ENCODE data around the gene GTF2F2. TPM values are rescaled to one million over a fixed set of nuclear protein-coding genes. Genes with fewer than 3 reads are reported as not detected.

GTF2F2 gene
- total and polyA plus RNA-seq, 2 experiments from 2014 or later: 15.5 to 21.3 TPM

DNA sequence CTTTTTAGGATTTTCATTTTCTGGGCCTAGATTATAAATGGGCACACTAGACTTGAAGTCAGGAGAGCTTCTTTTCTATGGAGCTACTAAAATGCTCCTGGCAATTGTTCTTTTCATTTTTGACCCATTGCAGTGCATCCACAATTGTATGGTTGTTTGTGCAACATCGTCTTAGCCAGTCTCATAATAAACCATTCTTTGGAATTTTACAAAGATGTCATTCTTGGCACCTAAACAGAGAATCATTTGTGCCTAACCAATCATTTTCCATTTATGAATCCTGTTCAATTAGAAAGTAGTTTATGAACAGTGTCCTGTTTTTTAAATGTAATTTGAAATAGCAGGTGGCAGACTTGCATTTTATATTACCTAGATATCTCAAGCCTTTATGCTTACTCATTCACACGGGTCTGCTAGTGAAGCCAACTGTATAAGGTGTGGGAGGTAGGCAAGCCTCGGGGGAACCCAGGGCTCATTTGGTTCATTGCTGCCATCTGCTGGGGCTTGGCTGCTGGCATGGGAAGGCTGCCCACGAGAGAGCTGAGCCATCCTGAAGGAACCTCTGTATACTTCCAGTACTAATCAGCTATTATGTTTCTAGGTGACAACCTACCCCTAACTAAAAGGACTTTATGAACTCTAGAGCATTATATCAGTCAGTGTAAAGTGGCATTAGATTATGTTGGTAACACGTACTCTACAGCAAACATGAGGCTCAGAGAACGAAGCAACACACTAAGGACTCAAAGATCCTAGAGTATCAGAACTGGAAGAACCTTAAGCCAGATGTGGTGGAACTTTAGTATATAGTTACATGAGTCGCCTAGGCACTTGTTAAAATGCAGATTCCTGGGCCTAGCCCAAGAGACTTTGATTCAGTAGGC is 160.7 kb downstream of the GTF2F2 start:
- H3K36me3 ChIP-seq: no peaks in the 10 kb centered on the region
- no peak overlapping the region for H3K27ac ChIP-seq
- no peak overlapping the region for H3K4me3 ChIP-seq
- H3K27me3 ChIP-seq: no peaks in the 10 kb centered on the region
- DNase-seq (ENCODE audit: low read depth in 1 of 2, low spot score in 1 of 2): peak; percentile 65 to 81
- no peaks in the 10 kb centered on the region for H3K4me1 ChIP-seq (ENCODE audit: low read depth)
- no peaks in the 10 kb centered on the region for H3K9me3 ChIP-seq (ENCODE audit: low read depth)
- TF ChIP-seq, protein P1, sequence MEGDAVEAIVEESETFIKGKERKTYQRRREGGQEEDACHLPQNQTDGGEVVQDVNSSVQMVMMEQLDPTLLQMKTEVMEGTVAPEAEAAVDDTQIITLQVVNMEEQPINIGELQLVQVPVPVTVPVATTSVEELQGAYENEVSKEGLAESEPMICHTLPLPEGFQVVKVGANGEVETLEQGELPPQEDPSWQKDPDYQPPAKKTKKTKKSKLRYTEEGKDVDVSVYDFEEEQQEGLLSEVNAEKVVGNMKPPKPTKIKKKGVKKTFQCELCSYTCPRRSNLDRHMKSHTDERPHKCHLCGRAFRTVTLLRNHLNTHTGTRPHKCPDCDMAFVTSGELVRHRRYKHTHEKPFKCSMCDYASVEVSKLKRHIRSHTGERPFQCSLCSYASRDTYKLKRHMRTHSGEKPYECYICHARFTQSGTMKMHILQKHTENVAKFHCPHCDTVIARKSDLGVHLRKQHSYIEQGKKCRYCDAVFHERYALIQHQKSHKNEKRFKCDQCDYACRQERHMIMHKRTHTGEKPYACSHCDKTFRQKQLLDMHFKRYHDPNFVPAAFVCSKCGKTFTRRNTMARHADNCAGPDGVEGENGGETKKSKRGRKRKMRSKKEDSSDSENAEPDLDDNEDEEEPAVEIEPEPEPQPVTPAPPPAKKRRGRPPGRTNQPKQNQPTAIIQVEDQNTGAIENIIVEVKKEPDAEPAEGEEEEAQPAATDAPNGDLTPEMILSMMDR (IDR thresholded peaks at IDR 0.05; ENCODE audit: low read depth, low read length): peak; percentile 90

DNA sequence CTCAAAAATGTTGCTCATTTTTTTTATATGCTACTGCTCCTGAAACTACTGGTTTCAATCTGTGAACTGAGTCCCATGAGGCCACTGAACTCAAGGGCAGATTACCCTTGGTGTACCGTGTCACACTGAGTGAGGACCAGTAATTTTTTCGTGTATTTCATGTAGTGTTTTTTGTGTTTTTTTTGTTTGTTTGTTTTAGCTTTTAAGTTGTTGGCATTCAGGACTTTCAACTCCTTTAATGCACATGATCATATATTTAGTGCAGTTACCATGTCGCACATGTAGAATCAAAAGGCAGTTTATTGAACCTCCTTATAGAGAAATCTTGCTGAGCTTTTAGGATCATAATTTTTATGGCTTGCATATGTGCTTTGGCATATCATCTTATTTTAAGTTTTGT is 162.7 kb downstream of the GTF2F2 start:
- H3K4me3 ChIP-seq: no peak overlapping the region
- no peaks in the 10 kb centered on the region for H3K9me3 ChIP-seq (ENCODE audit: low read depth)
- DNase-seq (ENCODE audit: low read depth in 1 of 2, low spot score in 1 of 2): no peak

DNA sequence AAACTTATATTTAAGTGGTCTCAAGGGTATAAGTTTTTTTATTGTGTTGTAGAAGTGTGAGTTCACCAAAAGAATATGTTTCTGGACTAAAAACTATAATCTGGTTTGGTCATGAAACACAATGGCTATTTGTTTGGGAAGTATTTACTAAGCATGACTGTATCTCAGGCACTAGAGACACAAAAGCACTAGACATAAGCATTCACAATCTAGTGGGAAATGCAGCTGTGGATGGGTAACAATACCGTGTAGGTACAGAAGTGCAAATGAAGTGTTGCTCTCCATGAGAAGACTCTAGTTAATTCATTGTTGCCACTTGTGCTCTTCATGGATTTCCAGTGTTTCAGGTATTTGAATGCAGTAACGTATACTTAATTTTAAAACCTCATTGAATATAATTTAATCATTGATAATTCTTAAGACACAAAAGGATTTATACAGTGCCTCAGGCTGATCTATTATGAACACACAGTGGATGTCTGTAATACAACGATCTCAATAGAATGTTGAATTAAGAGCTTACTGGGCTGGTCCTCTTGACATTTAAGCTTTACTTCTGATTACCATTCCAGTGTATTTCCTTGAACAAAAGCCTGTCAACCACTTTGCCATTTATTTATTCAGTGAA is 169.7 kb downstream of the GTF2F2 start:
- Histone ChIP-seq H3K27ac (no peak overlapping the region), H3K27me3 (no peaks in the 10 kb centered on the region), H3K4me3 (no peak overlapping the region), H3K36me3 (no peaks in the 10 kb centered on the region), H3K9me3 (ENCODE audit: low read depth) (no peaks in the 10 kb centered on the region), H3K4me1 (ENCODE audit: low read depth) (no peaks in the 10 kb centered on the region)
- DNase-seq (ENCODE audit: low read depth in 1 of 2, low spot score in 1 of 2): no peak
- TF ChIP-seq, protein P1 (IDR thresholded peaks at IDR 0.05; ENCODE audit: low read depth, low read length): no peak

More for the DNA sequence above, 162.7 kb downstream of the GTF2F2 start:
- Histone ChIP-seq H3K36me3 (no peaks in the 10 kb centered on the region), H3K4me1 (ENCODE audit: low read depth) (no peaks in the 10 kb centered on the region), H3K27me3 (no peaks in the 10 kb centered on the region), H3K27ac (no peak overlapping the region)
- TF ChIP-seq, protein P1 (IDR thresholded peaks at IDR 0.05; ENCODE audit: low read depth, low read length): no peak

DNA sequence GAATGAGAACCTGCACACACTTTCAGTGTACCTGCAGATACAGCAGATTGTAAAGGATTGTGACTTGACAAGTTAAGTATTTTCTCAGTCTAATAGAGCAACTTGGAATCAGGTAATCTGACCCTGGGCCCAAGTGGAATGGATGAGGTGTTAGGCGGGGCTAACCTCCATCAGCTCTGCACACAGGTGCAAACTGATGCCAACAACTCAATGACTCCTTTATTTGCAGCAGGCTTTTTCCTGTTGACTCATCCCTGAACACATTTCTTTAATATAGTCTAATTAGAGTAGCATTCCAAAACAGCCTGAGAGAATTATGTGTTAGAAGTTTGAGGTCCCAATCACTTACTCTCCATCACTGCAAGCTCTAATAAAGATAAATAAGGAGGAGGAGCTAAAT is 171.9 kb downstream of the GTF2F2 start:
- TF ChIP-seq, protein P1 (IDR thresholded peaks at IDR 0.05; ENCODE audit: low read depth, low read length): no peak
- DNase-seq (ENCODE audit: low read depth in 1 of 2, low spot score in 1 of 2): no peak
- Histone ChIP-seq H3K27me3 (no peaks in the 10 kb centered on the region), H3K9me3 (ENCODE audit: low read depth) (no peaks in the 10 kb centered on the region), H3K36me3 (no peaks in the 10 kb centered on the region), H3K4me1 (ENCODE audit: low read depth) (no peaks in the 10 kb centered on the region), H3K4me3 (no peak overlapping the region), H3K27ac (no peak overlapping the region)

DNA sequence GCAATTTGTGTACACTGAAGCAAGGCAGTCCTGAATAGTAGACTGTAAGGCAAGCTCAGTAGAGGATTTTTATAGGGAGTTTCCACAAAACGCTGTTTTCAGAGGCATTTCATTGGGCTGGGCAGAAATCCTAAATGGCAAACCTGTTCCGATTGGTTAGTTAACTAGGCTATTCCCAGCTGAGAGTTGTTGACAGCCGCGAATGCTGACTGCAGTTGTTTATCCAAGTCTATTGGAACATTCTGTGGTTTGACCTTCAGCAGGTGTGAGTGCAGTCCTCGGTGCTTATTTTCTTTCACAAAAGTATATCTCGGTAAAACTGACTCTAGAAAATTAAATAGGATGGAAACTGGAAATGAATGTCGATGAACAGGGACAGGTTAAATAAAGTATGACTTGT is 175.2 kb downstream of the GTF2F2 start:
- H3K27me3 ChIP-seq: no peaks in the 10 kb centered on the region
- no peak for DNase-seq (ENCODE audit: low read depth in 1 of 2, low spot score in 1 of 2)
- H3K9me3 ChIP-seq (ENCODE audit: low read depth): no peaks in the 10 kb centered on the region
- no peaks in the 10 kb centered on the region for H3K36me3 ChIP-seq
- TF ChIP-seq, protein P1 (IDR thresholded peaks at IDR 0.05; ENCODE audit: low read depth, low read length): no peak
- no peak overlapping the region for H3K27ac ChIP-seq
- no peak overlapping the region for H3K4me3 ChIP-seq
- H3K4me1 ChIP-seq (ENCODE audit: low read depth): no peaks in the 10 kb centered on the region
